Neural cell (in vitro differentiated cells): ENCODE measurements around the gene ATE1. TPM values are rescaled to one million over a fixed set of nuclear protein-coding genes. Genes with fewer than 3 reads are reported as not detected.

Source experiments
- H2AFZ ChIP-seq: fragments of 200-600, 300-800 bp; sonication (generic), shearing (Covaris generic); 2 replicates; pipeline ENCODE4 v1.6.0; 2014; ENCODE audit warnings: low read depth, mild to moderate bottlenecking, antibody characterized with exemption, low read length, moderate library complexity
- H3F3A ChIP-seq: fragments of 200-600 bp; shearing (Covaris generic); 2 replicates; pipeline ENCODE4 v1.6.1; 2016; ENCODE audit warnings: mild to moderate bottlenecking, moderate library complexity, mixed read lengths, antibody characterized with exemption, low read length; ENCODE audit not compliant: insufficient read depth, poor library complexity, severe bottlenecking
- H3K27ac ChIP-seq: fragments of 200-600, 300-800 bp; sonication (generic), shearing (Covaris generic); 2 replicates; pipeline ENCODE4 v1.5.1; 2014; ENCODE audit warnings: mild to moderate bottlenecking, low read length, moderate library complexity
- H3K27me3 ChIP-seq: fragments of 300-800, 200-600 bp; sonication (generic), shearing (Covaris generic); 2 replicates; pipeline ENCODE4 v1.6.0; 2014; ENCODE audit warnings: mild to moderate bottlenecking, low read depth, low read length, moderate library complexity; ENCODE audit not compliant: insufficient read depth
- H3K36me3 ChIP-seq: fragments of 300-800, 200-600 bp; sonication (generic), shearing (Covaris generic); 2 replicates; pipeline ENCODE4 v1.5.1; 2014; ENCODE audit warnings: mild to moderate bottlenecking, antibody characterized with exemption, low read length, moderate library complexity; ENCODE audit not compliant: insufficient read depth
- H3K4me2 ChIP-seq: fragments of 300-800, 200-600 bp; sonication (generic), shearing (Covaris generic); 2 replicates; pipeline ENCODE4 v1.6.0; 2014; ENCODE audit warnings: mild to moderate bottlenecking, low read length
- H3K4me3 ChIP-seq: fragments of 300-800, 200-600 bp; sonication (generic), shearing (Covaris generic); 2 replicates; pipeline ENCODE4 v1.5.1; 2014; ENCODE audit warnings: mild to moderate bottlenecking, low read length, moderate library complexity
- H3K79me2 ChIP-seq: fragments of 200-600 bp; shearing (Covaris generic); replicated peaks from 2 replicates; pipeline ENCODE4 v1.6.0; 2014; ENCODE audit warnings: mild to moderate bottlenecking, low read length, moderate library complexity; ENCODE audit not compliant: insufficient read depth
- H3K9ac ChIP-seq: fragments of 300-800, 200-600 bp; sonication (generic), shearing (Covaris generic); 2 replicates; pipeline ENCODE4 v1.6.1; 2016; ENCODE audit warnings: mild to moderate bottlenecking, low read length, mixed read lengths
- H3K9me2 ChIP-seq: fragments of 200-600 bp; shearing (Covaris generic); 2 replicates; pipeline ENCODE4 v1.6.1; 2016; ENCODE audit warnings: mild to moderate bottlenecking, low read length, mixed read lengths; ENCODE audit not compliant: insufficient read depth
- H3K9me3 ChIP-seq: fragments of 200-600, 300-800 bp; sonication (generic), shearing (Covaris generic); 2 replicates; pipeline ENCODE4 v1.6.1; 2016; ENCODE audit warnings: mild to moderate bottlenecking, mixed run types, low read length, moderate library complexity, mixed read lengths
- H4K20me1 ChIP-seq: fragments of 200-600 bp; shearing (Covaris generic); 2 replicates; pipeline ENCODE4 v1.6.1; 2016; ENCODE audit warnings: mild to moderate bottlenecking, mixed run types; ENCODE audit not compliant: insufficient read depth
- EP300 ChIP-seq: fragments of 450-650 bp; conservative IDR thresholded peaks from 2 replicates; pipeline ENCODE4 v1.6.1; 2014; ENCODE audit warnings: antibody characterized with exemption, mild to moderate bottlenecking, moderate library complexity; ENCODE audit not compliant: poor library complexity, severe bottlenecking
- EZH2 ChIP-seq: fragments of 200-600, 300-800 bp; shearing (Covaris generic), sonication (generic); IDR thresholded peaks from 2 replicates; pipeline ENCODE4 v1.6.1; 2014; ENCODE audit warnings: antibody characterized with exemption, low read length, borderline replicate concordance, mild to moderate bottlenecking; ENCODE audit not compliant: insufficient read depth, poor library complexity, severe bottlenecking
- MXI1 ChIP-seq: fragments of 450-650 bp; conservative IDR thresholded peaks from 2 replicates; pipeline ENCODE4 v1.6.1; 2014; ENCODE audit warnings: antibody characterized with exemption, mild to moderate bottlenecking; ENCODE audit not compliant: poor library complexity, severe bottlenecking
- POLR2AphosphoS5 ChIP-seq: IDR thresholded peaks from 2 replicates; pipeline ENCODE4 v1.6.1; 2012
- RAD21 ChIP-seq: fragments of 450-650 bp; conservative IDR thresholded peaks from 2 replicates; pipeline ENCODE4 v1.6.1; 2014; ENCODE audit warnings: antibody characterized with exemption, mild to moderate bottlenecking, moderate library complexity
- SMC3 ChIP-seq: fragments of 450-650 bp; conservative IDR thresholded peaks from 2 replicates; pipeline ENCODE4 v1.6.1; 2014; ENCODE audit warnings: antibody characterized with exemption, mild to moderate bottlenecking, moderate library complexity; ENCODE audit not compliant: poor library complexity
- TAF1 ChIP-seq: IDR thresholded peaks from 2 replicates; pipeline ENCODE4 v1.6.1; 2012; ENCODE audit warnings: low read depth
- polyA plus RNA-seq: library from polyadenylated mRNA; depleted of rRNA; stranded (reverse); fragments of >200 nt; gene quantifications from 2 replicates; pipeline ENCODE4 v1.2.3, GENCODE V29; 2014
- TF ChIP-seq, protein P1 (sequence below): IDR thresholded peaks from 2 replicates; pipeline ENCODE4 v1.6.1; 2012; ENCODE audit warnings: borderline replicate concordance
- TF ChIP-seq, protein P2 (sequence below): fragments of 450-650 bp; IDR thresholded peaks from 2 replicates; pipeline ENCODE4 v1.5.1; 2014; ENCODE audit warnings: antibody characterized with exemption, mild to moderate bottlenecking, moderate library complexity; ENCODE audit not compliant: poor library complexity, severe bottlenecking

The ATE1 gene
- polyA plus RNA-seq, 1 donor from 2014 or later, result 23.7 TPM

DNA sequence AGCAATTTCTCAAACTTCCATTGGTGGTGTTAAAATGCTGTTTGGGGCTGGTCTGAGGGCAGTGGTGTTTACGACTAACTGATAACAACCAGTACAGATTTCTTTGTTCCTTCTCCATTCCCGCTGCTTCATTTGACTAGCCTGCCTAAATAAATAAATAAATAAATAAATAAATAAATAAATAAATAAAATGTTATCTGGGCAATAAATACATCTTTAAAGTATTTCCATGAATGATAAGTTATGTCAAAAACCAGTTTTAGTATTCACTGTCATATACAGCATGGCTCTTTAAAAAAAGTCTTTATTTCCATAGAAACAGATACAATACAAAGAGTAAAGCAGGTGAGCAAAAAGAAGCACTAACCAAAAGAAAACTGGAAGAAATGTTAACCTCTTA, 81.3 kb downstream of the ATE1 start:
- Histone ChIP-seq H3K27ac (no peak overlapping the region), H3K4me2 (no peak overlapping the region), H3K9me2 (no peaks in the 10 kb centered on the region), H3K4me3 (no peak overlapping the region), H2AFZ (no peak overlapping the region), H3F3A (no peaks in the 10 kb centered on the region), H3K9ac (no peak overlapping the region), H3K79me2 (no peaks in the 10 kb centered on the region), H4K20me1 (no peaks in the 10 kb centered on the region), H3K9me3 (no peaks in the 10 kb centered on the region), H3K27me3 (no peaks in the 10 kb centered on the region), H3K36me3 (no peaks in the 10 kb centered on the region)
- TF ChIP-seq SMC3 (no peak), RAD21 (no peak), TAF1 (no peak), POLR2AphosphoS5 (no peak)
- TF ChIP-seq, protein P1, sequence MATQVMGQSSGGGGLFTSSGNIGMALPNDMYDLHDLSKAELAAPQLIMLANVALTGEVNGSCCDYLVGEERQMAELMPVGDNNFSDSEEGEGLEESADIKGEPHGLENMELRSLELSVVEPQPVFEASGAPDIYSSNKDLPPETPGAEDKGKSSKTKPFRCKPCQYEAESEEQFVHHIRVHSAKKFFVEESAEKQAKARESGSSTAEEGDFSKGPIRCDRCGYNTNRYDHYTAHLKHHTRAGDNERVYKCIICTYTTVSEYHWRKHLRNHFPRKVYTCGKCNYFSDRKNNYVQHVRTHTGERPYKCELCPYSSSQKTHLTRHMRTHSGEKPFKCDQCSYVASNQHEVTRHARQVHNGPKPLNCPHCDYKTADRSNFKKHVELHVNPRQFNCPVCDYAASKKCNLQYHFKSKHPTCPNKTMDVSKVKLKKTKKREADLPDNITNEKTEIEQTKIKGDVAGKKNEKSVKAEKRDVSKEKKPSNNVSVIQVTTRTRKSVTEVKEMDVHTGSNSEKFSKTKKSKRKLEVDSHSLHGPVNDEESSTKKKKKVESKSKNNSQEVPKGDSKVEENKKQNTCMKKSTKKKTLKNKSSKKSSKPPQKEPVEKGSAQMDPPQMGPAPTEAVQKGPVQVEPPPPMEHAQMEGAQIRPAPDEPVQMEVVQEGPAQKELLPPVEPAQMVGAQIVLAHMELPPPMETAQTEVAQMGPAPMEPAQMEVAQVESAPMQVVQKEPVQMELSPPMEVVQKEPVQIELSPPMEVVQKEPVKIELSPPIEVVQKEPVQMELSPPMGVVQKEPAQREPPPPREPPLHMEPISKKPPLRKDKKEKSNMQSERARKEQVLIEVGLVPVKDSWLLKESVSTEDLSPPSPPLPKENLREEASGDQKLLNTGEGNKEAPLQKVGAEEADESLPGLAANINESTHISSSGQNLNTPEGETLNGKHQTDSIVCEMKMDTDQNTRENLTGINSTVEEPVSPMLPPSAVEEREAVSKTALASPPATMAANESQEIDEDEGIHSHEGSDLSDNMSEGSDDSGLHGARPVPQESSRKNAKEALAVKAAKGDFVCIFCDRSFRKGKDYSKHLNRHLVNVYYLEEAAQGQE, result no peak

GRCh38 chr10:121845044-121845784, 82.6 kb downstream of the ATE1 start:
- Histone ChIP-seq H3K9ac (no peak overlapping the region), H3K4me2 (no peak overlapping the region), H3K27me3 (no peaks in the 10 kb centered on the region), H3K9me3 (no peaks in the 10 kb centered on the region), H3K4me3 (no peak overlapping the region), H3K27ac (no peak overlapping the region), H3F3A (no peaks in the 10 kb centered on the region), H3K36me3 (no peaks in the 10 kb centered on the region), H3K9me2 (no peaks in the 10 kb centered on the region), H2AFZ (no peak overlapping the region), H4K20me1 (no peaks in the 10 kb centered on the region), H3K79me2 (no peaks in the 10 kb centered on the region)
- TF ChIP-seq MXI1 (no peak), EZH2 (no peak), SMC3 (no peak), RAD21 (no peak), EP300 (no peak), POLR2AphosphoS5 (no peak), TAF1 (no peak)
- TF ChIP-seq, protein P1, result no peak
- TF ChIP-seq, protein P2, sequence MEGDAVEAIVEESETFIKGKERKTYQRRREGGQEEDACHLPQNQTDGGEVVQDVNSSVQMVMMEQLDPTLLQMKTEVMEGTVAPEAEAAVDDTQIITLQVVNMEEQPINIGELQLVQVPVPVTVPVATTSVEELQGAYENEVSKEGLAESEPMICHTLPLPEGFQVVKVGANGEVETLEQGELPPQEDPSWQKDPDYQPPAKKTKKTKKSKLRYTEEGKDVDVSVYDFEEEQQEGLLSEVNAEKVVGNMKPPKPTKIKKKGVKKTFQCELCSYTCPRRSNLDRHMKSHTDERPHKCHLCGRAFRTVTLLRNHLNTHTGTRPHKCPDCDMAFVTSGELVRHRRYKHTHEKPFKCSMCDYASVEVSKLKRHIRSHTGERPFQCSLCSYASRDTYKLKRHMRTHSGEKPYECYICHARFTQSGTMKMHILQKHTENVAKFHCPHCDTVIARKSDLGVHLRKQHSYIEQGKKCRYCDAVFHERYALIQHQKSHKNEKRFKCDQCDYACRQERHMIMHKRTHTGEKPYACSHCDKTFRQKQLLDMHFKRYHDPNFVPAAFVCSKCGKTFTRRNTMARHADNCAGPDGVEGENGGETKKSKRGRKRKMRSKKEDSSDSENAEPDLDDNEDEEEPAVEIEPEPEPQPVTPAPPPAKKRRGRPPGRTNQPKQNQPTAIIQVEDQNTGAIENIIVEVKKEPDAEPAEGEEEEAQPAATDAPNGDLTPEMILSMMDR, result no peak
